MG63 (cell line): ENCODE data around the gene ITPR1. TPM values are rescaled to one million over a fixed set of nuclear protein-coding genes. Genes with fewer than 3 reads are reported as not detected.
A peak's percentile ranks its signal among the peaks of the same experiment; 100 is the strongest.

ENCODE experiments used
- DNase-seq: peaks from one replicate; pipeline ENCODE4 v3.0.0-alpha.2; 2020
- H3K27me3 ChIP-seq: fragments of 250-450 bp; sonication (Bioruptor Pico); 2 replicates; pipeline ENCODE4 v1.5.1; 2020; ENCODE audit warnings: mild to moderate bottlenecking, moderate library complexity
- H3K36me3 ChIP-seq: fragments of 250-450 bp; sonication (Bioruptor Pico); 2 replicates; pipeline ENCODE4 v1.5.1; 2020; ENCODE audit warnings: mild to moderate bottlenecking, moderate library complexity
- H3K4me3 ChIP-seq: fragments of 250-450 bp; sonication (Bioruptor Pico); 2 replicates; pipeline ENCODE4 v1.5.1; 2020; ENCODE audit warnings: mild to moderate bottlenecking, moderate library complexity
- H3K9me3 ChIP-seq: fragments of 250-450 bp; sonication (Bioruptor Pico); 2 replicates; pipeline ENCODE4 v1.5.1; 2020; ENCODE audit warnings: mild to moderate bottlenecking, moderate library complexity
- total RNA-seq: library from RNA; depleted of rRNA; stranded (reverse); fragments of >200 nt; shearing (Covaris generic); gene quantifications from 2 replicates; pipeline ENCODE4 v1.2.3, GENCODE V29; 2014; ENCODE audit warnings: low replicate concordance

ITPR1 gene
- total RNA-seq, 1 experiment from 2014 or later, result 1.7 TPM

DNA sequence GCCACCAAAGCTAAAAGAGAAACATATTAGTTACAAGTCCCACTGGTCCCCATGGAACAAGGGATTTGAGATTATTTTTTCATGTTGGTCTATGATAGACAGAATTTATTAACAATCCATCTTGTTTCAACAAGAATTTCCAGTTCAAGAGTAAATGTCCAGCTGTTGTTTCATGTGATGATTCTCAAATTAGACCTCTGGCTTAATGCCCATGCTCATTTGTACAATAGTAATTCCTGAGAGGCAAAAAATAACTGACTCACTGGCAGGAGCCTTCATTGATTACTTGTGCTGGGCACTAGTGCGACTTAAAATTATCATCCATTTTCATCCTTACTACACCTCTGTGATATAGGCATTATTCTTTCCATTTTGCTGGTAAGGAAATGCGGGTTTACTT is 171.3 kb downstream of the ITPR1 start:
- H3K4me3 ChIP-seq, result no peak overlapping the region
- no peak for DNase-seq
- H3K9me3 ChIP-seq, result no peaks in the 10 kb centered on the region
- H3K27me3 ChIP-seq, result no peaks in the 10 kb centered on the region
- H3K36me3 ChIP-seq, result no peaks in the 10 kb centered on the region

DNA sequence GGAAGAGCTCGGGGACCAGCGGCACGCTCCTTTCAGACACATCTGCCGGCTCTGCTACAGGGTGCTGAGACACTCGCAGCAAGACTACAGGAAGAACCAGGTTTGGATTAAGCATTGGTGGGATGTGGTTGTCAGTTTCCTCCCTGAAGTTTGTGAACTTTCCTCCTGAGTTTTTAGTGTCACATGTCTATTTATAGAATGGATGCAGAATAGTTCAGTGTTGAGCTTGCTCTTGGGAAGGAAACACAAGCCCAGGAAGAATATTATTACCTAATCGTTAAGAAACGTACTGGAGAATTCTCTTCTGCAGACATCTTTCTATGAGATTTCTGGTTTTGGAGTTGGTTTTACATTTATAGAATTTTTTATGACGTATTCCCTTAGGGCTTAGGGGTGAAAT is 172.0 kb downstream of the ITPR1 start:
- DNase-seq, result no peak
- Histone ChIP-seq H3K36me3 (no peaks in the 10 kb centered on the region), H3K4me3 (no peak overlapping the region), H3K9me3 (no peaks in the 10 kb centered on the region), H3K27me3 (no peaks in the 10 kb centered on the region)

DNA sequence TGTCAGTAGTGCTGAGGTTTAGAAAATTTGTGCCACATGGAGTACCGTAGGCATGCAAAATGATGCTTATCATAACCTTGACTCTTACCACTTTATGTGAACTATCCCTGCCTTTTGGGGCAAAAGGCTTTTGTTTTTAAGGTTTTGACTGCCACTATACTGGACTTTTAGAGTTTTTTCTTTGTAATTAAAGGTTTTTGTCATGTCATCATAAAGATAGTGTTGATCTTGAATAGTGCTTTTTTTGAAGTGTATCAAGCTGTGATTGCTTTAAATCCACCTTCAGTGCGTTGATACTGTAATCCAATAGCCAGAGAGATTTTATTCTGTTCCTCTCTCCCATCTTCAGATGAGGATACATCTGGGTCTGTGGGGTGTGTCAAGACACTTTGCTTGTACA is 172.9 kb downstream of the ITPR1 start:
- Histone ChIP-seq H3K27me3 (no peaks in the 10 kb centered on the region), H3K36me3 (no peaks in the 10 kb centered on the region), H3K9me3 (no peaks in the 10 kb centered on the region), H3K4me3 (no peak overlapping the region)
- DNase-seq, result no peak

DNA sequence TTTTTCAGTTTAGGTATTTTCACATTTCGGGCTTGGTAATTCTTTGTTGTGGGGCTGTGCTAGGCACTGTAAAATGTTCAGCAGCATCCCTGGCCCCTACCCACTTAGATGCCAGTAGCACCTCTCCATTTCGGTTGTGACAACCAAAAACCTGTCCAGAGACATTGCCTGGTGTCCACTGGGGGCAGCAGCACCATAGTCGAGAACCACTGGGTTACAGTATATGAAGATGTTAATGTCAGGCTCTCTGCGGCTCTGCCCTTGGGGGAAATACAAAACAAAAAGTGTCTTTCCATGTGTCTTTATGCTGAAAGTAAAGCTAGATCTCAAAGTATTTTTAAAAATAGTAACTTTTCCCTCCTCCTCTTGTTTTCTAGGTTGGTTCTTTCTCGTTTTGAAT is 177.2 kb downstream of the ITPR1 start:
- H3K9me3 ChIP-seq, result no peaks in the 10 kb centered on the region
- DNase-seq, result no peak

DNA sequence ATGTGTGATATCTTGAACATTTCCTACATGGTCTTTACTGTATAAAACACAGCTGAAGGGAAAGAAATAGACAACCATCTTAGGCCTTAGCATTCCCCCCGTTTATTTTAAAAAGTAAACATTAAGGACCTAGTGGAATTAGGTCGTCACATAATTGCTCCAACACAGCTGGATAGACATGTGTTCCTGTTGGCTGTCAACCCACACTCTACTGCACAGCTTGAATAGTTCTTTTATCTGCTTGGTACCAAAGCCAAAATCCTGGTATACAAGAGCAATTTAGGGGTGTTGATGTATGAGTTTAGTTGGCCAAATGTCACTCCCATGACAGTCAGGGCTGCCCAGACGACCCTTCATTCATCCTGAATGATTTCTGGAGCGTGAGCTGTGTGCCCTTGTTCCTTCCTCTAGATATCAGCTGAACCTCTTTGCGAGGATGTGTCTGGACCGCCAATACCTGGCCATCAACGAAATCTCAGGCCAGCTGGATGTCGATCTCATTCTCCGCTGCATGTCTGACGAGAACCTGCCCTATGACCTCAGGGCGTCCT is 179.7 kb downstream of the ITPR1 start:
- Histone ChIP-seq H3K27me3 (no peaks in the 10 kb centered on the region), H3K4me3 (no peak overlapping the region), H3K36me3 (no peaks in the 10 kb centered on the region), H3K9me3 (no peaks in the 10 kb centered on the region)
- DNase-seq, result no peak

More for the DNA sequence above, 177.2 kb downstream of the ITPR1 start:
- Histone ChIP-seq H3K36me3 (no peaks in the 10 kb centered on the region), H3K4me3 (no peak overlapping the region), H3K27me3 (no peaks in the 10 kb centered on the region)

DNA sequence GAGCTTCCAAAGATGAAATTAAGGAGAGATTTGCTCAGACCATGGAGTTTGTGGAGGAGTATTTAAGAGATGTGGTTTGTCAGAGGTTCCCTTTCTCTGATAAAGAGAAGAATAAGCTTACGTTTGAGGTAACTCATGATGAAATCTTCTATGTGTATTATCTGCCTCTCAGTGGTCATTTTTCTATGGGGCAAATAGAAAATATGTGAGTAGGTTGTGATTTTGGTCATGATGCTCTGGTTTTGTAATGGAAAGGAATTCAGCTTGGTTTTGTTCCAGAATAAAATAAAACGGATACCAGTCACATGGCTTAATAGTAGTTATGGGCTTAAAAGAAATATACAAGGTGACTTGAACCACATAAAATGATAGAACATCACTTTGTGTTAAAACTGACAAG is 181.1 kb downstream of the ITPR1 start:
- Histone ChIP-seq H3K27me3 (no peaks in the 10 kb centered on the region), H3K9me3 (no peaks in the 10 kb centered on the region), H3K4me3 (no peak overlapping the region), H3K36me3 (no peaks in the 10 kb centered on the region)
- no peak for DNase-seq

DNA sequence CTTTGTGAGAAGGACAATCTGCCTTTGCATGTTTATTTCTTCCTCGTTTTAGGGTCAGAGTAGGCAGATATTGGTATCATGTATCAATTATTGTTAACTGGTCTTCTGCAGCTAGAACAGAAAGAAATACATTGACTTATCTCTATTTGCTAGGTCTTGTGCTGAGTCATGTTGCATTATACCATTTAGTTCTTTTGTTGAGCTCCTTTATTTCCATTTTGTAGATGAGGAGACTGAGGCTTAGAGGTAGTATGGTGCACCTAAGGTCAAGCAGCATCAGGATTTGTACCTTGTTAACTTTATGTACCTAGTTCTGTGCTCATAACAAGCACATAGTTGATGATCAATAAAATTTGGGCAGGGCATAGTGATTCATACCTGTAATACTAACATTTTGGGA is 182.6 kb downstream of the ITPR1 start:
- H3K9me3 ChIP-seq, result no peaks in the 10 kb centered on the region
- no peak overlapping the region for H3K4me3 ChIP-seq
- no peaks in the 10 kb centered on the region for H3K36me3 ChIP-seq
- no peaks in the 10 kb centered on the region for H3K27me3 ChIP-seq
- no peak for DNase-seq

DNA sequence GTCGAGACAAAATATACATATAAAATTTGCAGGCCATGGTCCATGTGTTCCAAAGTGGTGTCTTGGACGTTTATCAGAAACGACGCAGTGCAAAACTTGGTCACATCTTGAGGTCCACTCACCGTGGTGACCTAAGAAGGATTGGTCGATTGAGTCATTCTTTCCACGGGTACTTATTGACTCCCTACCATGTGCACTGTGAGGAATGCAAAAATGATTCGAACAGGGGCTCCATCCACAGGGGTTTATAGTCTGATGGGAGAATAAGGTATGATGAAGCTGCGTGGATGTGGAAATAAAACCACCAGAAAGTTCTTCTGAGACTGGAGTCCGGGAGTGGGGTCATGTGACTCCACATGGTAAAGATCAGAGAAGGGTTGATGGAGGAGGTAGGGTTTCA is 185.2 kb downstream of the ITPR1 start:
- Histone ChIP-seq H3K36me3 (no peaks in the 10 kb centered on the region), H3K27me3 (no peaks in the 10 kb centered on the region), H3K4me3 (no peak overlapping the region), H3K9me3 (no peaks in the 10 kb centered on the region)
- DNase-seq, result no peak

DNA sequence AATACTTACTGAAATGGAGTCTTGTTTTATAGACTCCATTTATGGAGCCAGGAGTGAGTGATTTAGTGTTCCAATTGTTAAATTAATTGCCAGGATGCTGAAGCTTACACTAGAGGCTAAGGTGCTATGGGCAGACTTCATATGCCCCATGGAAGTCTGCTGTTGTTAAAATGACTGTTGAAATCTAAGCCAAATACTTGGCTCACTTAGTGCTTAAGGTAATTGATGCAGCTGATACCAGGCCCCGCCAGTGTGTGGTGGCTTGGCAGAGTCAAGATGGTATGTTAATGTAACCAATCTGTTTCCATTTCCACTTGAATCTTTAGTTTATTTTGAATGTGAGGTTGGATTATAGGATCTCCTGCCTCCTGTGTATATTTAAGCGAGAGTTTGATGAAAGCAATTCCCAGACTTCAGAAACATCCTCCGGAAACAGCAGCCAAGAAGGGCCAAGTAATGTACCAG is 187.1 kb downstream of the ITPR1 start:
- no peaks in the 10 kb centered on the region for H3K9me3 ChIP-seq
- no peaks in the 10 kb centered on the region for H3K36me3 ChIP-seq
- peak; percentile 31 for DNase-seq
- no peaks in the 10 kb centered on the region for H3K27me3 ChIP-seq
- no peak overlapping the region for H3K4me3 ChIP-seq

DNA sequence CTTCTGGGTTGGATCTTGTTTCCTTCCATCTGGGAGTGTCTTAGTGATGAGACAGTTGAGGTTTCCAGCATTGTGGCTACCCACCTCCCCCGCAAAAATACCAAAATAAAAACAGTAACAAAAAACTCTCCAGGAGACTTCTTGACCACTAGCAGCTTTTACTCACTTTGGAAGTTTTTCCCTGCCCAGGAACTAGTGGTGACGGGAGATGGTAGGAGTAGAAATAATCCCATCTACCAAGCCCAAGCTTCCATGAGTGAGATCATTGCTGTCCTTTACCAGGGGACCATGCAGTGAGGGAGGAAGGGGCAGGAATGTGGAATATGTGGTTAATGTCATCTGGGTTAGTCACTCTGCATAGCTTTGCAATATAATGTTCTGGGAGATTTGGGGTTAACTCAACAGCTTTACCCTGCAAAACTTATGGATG is 187.7 kb downstream of the ITPR1 start:
- Histone ChIP-seq H3K36me3 (no peaks in the 10 kb centered on the region), H3K4me3 (no peak overlapping the region), H3K9me3 (no peaks in the 10 kb centered on the region), H3K27me3 (no peaks in the 10 kb centered on the region)
- no peak for DNase-seq

DNA sequence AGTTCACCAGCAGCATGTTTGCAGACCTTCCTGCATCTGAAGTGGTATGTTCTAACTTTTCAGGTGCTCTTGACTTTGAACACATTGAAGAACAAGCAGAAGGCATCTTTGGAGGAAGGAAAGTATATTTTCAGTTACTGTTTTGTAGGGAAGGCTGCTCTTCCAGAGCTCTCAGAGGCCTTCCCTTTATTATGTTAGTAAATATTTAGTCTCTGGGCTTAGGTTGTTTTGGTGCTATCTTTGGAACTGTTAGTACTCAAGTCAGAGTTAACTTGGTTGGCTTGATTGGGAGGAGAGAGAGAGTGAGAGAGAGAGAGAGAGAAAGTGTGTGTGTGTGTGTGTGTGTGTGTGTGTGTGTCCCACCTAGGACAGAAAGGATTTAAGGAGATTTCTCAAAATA is 188.2 kb downstream of the ITPR1 start:
- DNase-seq, result no peak
- no peaks in the 10 kb centered on the region for H3K9me3 ChIP-seq
- H3K27me3 ChIP-seq, result no peaks in the 10 kb centered on the region
- no peaks in the 10 kb centered on the region for H3K36me3 ChIP-seq
- H3K4me3 ChIP-seq, result no peak overlapping the region

DNA sequence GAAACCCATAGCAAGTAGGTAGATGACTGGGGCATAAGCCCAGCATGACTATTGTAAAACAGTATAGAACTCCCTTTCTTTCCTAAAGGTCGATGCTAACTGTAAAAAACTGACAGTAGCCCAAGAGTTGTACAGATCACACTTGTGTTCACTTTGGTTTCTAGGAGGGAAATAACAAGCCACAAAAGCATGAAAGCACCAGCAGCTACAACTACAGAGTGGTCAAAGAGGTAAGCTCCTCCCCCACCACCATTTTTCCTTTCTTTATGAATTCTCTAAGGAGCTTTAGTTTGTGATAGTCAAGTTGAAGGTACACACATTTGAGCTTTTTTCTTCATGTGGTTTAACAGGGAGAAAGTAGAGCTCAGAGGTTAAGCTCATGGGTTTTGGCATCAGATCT is 191.0 kb downstream of the ITPR1 start:
- H3K36me3 ChIP-seq, result no peaks in the 10 kb centered on the region
- H3K9me3 ChIP-seq, result no peaks in the 10 kb centered on the region
- H3K4me3 ChIP-seq, result no peak overlapping the region
- DNase-seq, result no peak
- H3K27me3 ChIP-seq, result no peaks in the 10 kb centered on the region

DNA sequence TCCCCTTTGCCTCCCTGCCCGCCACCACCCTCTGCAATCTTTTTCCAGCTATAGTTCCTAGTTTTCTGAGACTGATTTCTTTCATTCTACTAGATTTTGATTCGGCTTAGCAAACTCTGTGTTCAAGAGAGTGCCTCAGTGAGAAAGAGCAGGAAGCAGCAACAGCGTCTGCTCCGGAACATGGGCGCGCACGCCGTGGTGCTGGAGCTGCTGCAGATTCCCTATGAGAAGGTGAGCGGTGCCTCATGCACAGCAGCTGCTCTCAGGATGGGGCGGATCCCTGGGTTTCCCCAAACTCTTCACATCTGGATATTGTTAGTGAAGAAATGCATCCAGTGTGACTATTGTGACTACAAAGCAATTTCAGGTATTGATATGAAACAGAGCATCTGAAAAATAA is 191.8 kb downstream of the ITPR1 start:
- Histone ChIP-seq H3K4me3 (no peak overlapping the region), H3K27me3 (no peaks in the 10 kb centered on the region), H3K9me3 (no peaks in the 10 kb centered on the region), H3K36me3 (no peaks in the 10 kb centered on the region)
- no peak for DNase-seq

DNA sequence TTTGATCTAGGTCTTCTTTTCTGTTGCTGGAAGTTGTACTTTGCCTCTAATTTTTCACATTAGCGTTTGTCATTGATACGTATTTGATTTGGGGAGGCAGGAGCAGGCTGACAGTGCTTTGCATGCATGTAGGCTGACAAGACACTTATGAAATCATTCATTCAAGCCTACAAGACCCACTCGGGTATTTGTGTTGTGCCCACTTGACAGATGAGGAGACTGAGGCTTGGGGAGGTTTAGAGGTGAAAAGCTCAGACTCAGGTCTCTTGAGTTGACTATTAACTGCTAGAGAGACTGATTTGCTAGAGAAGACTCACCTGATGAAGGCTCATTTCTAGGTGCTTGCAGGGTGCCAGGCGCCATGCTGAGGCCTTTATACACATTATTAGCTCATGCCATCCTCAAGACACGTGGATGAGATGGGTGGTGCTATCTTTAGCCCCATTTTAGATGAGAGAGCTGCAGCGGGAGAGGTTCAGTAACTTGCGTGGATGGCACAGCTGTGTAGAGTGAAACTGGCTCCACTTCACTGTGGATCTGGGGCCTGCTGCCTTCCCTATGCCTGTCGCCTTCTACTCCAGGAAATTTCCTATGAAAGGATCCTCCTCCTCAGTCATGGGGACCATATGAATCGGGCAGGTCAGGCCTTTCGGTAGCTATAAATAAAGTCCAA is 192.7 kb downstream of the ITPR1 start:
- Histone ChIP-seq H3K9me3 (no peaks in the 10 kb centered on the region), H3K4me3 (no peak overlapping the region), H3K27me3 (no peaks in the 10 kb centered on the region), H3K36me3 (no peaks in the 10 kb centered on the region)
- no peak for DNase-seq

DNA sequence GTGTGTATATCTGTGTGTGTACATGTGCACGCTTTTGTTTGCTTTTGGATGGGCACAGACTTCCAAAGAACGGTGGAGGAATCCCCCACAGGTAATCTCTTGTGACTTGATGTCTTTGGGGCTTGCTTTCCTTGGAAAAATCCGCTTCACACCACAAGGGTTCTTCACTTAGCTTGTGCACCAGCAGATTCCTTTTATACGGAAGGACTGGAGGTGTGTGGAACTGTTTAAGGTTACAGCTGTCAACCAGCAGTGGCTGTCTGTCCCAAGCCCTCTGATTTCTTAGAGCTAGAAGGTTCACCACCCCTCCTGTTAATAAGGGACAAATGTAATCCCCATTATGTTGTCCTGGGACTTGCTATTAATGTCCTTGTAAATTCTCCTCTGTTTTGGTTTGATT is 193.5 kb downstream of the ITPR1 start:
- Histone ChIP-seq H3K4me3 (no peak overlapping the region), H3K36me3 (no peaks in the 10 kb centered on the region), H3K9me3 (no peaks in the 10 kb centered on the region), H3K27me3 (no peaks in the 10 kb centered on the region)
- no peak for DNase-seq

DNA sequence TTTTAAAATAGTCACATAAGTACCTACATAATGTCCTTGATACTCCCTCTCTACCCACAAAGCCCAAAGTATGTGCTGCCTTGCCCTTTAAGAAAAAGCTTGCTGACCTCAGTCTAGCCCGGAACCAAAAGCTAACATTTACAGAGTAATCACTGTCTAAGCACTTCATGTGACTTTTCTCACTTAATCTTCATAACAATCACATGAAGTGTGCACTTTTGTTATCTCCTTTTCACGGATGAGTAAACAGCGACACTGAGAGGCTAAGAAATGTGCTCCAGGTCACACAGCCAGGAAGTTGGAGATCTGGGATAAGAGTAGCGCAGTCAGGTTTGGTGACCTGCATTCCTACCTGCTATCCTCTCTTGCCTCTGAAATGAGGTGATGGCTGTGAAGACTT is 194.0 kb downstream of the ITPR1 start:
- H3K27me3 ChIP-seq, result no peaks in the 10 kb centered on the region
- DNase-seq, result no peak
- no peak overlapping the region for H3K4me3 ChIP-seq
- no peaks in the 10 kb centered on the region for H3K36me3 ChIP-seq
- H3K9me3 ChIP-seq, result no peaks in the 10 kb centered on the region

DNA sequence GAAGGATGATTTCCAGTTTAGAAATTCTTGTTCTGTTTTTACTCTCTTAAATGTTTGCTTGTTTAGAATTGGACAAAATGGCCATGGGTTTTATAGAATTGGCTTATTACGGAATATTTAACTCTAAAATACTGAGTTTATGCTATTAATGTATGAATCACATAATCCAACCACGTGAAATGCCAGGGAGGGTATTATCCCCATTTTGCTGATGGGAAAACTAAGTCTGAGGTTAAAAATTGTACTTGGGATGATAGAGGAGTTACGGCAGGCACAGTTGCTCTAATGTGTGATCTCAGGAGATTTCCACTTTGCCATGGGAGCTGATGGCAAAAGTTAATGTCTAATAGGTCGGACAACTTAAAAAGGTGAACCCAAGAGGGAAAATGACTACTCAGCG is 194.4 kb downstream of the ITPR1 start:
- H3K4me3 ChIP-seq, result no peak overlapping the region
- no peaks in the 10 kb centered on the region for H3K27me3 ChIP-seq
- no peaks in the 10 kb centered on the region for H3K36me3 ChIP-seq
- no peak for DNase-seq
- no peaks in the 10 kb centered on the region for H3K9me3 ChIP-seq

DNA sequence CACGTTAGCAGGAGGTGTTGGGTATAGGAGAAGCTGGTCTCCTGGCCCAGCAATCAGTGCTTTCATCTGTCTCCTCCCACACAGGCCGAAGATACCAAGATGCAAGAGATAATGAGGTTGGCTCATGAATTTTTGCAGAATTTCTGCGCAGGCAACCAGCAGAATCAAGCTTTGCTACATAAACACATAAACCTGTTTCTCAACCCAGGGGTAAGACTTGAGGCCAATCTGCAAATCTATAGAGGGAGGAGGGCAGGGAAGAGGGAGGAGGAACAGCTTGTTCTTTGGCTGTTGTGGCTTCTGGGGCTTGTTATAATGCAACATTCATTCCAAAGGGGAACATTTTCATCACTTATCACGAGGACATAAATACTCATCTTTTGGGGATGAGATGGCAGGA is 195.3 kb downstream of the ITPR1 start:
- DNase-seq, result no peak
- no peaks in the 10 kb centered on the region for H3K36me3 ChIP-seq

More for the DNA sequence above, 195.3 kb downstream of the ITPR1 start:
- no peaks in the 10 kb centered on the region for H3K9me3 ChIP-seq
- H3K4me3 ChIP-seq, result no peak overlapping the region
- no peaks in the 10 kb centered on the region for H3K27me3 ChIP-seq
